ENCODE data around the gene PSENEN.
"Not testable (repeated sequence)": the region's sequence is repeated elsewhere in the genome, so short reads cannot be mapped to it uniquely, and the experiment has no call there.

DNA sequence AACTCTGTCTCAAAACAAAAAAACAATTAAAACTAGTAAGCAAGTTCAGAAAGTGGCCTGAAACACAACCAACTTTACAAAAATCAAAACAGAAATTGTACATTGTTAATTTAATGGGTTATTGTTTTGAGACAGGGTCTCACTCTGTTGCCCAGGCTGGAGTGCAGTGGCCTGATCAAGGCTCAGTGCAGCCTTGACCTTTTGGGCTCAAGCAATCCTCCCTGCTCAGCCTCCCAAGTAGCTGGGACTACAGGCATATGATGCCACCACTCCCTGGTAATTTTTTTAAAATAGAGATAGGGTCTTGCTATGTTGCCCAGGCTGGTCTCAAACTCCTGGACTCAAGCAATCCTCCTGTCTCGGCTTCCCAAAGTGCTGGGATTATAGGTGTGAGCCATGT lies 50.1 kb downstream of the PSENEN start:
- not testable (repeated sequence) for TF ChIP-seq POLR2A (IDR thresholded peaks at IDR 0.05); CTCF (IDR thresholded peaks at IDR 0.05 in 4 of 5, conservative IDR thresholded peaks at IDR 0.05 in 1 of 5)

Measured in gastrocnemius medialis (tissue), 4 donors.